A673 (cell line): ENCODE results near the gene ARHGEF19. TPM values are rescaled to one million over a fixed set of nuclear protein-coding genes. Genes with fewer than 3 reads are reported as not detected.

Source experiments
- BruUV-seq: library from RNA; stranded (reverse); fragments of 400-500 nt; replicated peaks from 2 replicates; lab custom pipeline; 2021; lab: Mats Ljungman, UMichigan
- CTCF ChIA-PET: fragments of 300-600 bp; sonication (Branson Sonifier 250); formaldehyde crosslinking; loops from one replicate; lab custom pipeline; 2022; ENCODE audit warnings: antibody characterized with exemption; lab: Charles Lee
- POLR2A ChIA-PET: fragments of 300-600 bp; sonication (Branson Sonifier 250); formaldehyde crosslinking; loops from one replicate; lab custom pipeline; 2022; ENCODE audit warnings: antibody characterized with exemption; ENCODE audit not compliant: low non-redundant PET; lab: Charles Lee
- DNase-seq: peaks from one replicate; pipeline ENCODE4 v3.0.0-alpha.2; 2015; ENCODE audit warnings: low spot score
- H3K27ac ChIP-seq: fragments of 200-600 bp; sonication (generic); 2 replicates; pipeline ENCODE4 v1.5.1; 2016; ENCODE audit warnings: mixed run types, low read depth, mild to moderate bottlenecking, mixed read lengths, antibody characterized with exemption, low read length; ENCODE audit not compliant: poor library complexity, severe bottlenecking
- H3K27me3 ChIP-seq: fragments of 200-600 bp; sonication (generic); replicated peaks from 2 replicates; pipeline ENCODE4 v1.6.1; 2017; ENCODE audit warnings: mixed run types, low read depth, mild to moderate bottlenecking, mixed read lengths, antibody characterized with exemption, low read length; ENCODE audit not compliant: insufficient read depth, poor library complexity
- H3K36me3 ChIP-seq: fragments of 200-600 bp; sonication (generic); 2 replicates; pipeline ENCODE4 v1.6.1; 2016; ENCODE audit warnings: mixed run types, mild to moderate bottlenecking, mixed read lengths, antibody characterized with exemption, low read length; ENCODE audit not compliant: insufficient read depth, poor library complexity, severe bottlenecking
- H3K4me1 ChIP-seq: fragments of 200-600 bp; sonication (generic); 2 replicates; pipeline ENCODE4 v1.6.1; 2017; ENCODE audit warnings: mixed run types, mild to moderate bottlenecking, mixed read lengths, antibody characterized with exemption, low read length; ENCODE audit not compliant: insufficient read depth, poor library complexity, severe bottlenecking
- H3K4me3 ChIP-seq: fragments of 200-600 bp; sonication (generic); 2 replicates; pipeline ENCODE4 v1.5.1; 2016; ENCODE audit warnings: low read depth, mixed run types, mild to moderate bottlenecking, mixed read lengths, low read length; ENCODE audit not compliant: poor library complexity, severe bottlenecking
- H3K9me3 ChIP-seq: fragments of 200-600 bp; sonication (generic); 2 replicates; pipeline ENCODE4 v1.6.1; 2016; ENCODE audit warnings: mixed run types, low read depth, mild to moderate bottlenecking, mixed read lengths, antibody characterized with exemption, low read length; ENCODE audit not compliant: poor library complexity, severe bottlenecking
- CTCF ChIP-seq: fragments of 300-800, 200-600 bp; sonication (generic); conservative IDR thresholded peaks from 2 replicates; pipeline ENCODE4 v1.5.1; 2017; ENCODE audit warnings: low read depth, mild to moderate bottlenecking, antibody characterized with exemption, low read length, moderate library complexity, mixed read lengths
- EZH2 ChIP-seq: fragments of 200-600 bp; sonication (generic); IDR thresholded peaks from 2 replicates; pipeline ENCODE4 v1.6.1; 2017; ENCODE audit warnings: borderline replicate concordance, low read depth, mild to moderate bottlenecking, mixed read lengths, antibody characterized with exemption, low read length; ENCODE audit not compliant: poor library complexity, severe bottlenecking
- intact Hi-C: fragments of 100-400 bp; cut with micrococcal nuclease; formaldehyde crosslinking; loops from one replicate; pipeline ENCODE4 v1.10.0; 2022; ENCODE audit not compliant: unreplicated experiment
- total RNA-seq: library from RNA; stranded (reverse); gene quantifications from 2 replicates; pipeline ENCODE4 v1.2.3, GENCODE V29; 2021

Gene ARHGEF19
- total RNA-seq, 1 experiment from 2014 or later: 5.2 TPM

- POLR2A ChIA-PET: no interaction called here
These were observed 41.9 kb upstream of the ARHGEF19 start for GRCh38 chr1:16254263-16254928.

GRCh38 chr1:16253332-16253922 lies 41.0 kb upstream of the ARHGEF19 start:
- H3K27ac ChIP-seq: no peak overlapping the region
- DNase-seq: no peak
- ChIA-PET CTCF (no interaction called here), POLR2A (no interaction called here)
- BruUV-seq: no TSS peak
- H3K27me3 ChIP-seq: no peaks in the 10 kb centered on the region
- TF ChIP-seq EZH2 (no peak), CTCF (no peak)
- intact Hi-C loops: no loop called here
- H3K36me3 ChIP-seq: peaks cover 19% of the 10 kb centered on the region
- peaks cover 30% of the 10 kb centered on the region for H3K4me1 ChIP-seq
- H3K4me3 ChIP-seq: no peak overlapping the region
- no peaks in the 10 kb centered on the region for H3K9me3 ChIP-seq

More at GRCh38 chr1:16254263-16254928, 41.9 kb upstream of the ARHGEF19 start:
- TF ChIP-seq EZH2 (no peak), CTCF (no peak)
- BruUV-seq: no TSS peak
- Histone ChIP-seq H3K4me3 (no peak overlapping the region), H3K36me3 (peaks cover 19% of the 10 kb centered on the region), H3K9me3 (no peaks in the 10 kb centered on the region), H3K27ac (no peak overlapping the region), H3K4me1 (peaks cover 21% of the 10 kb centered on the region), H3K27me3 (no peaks in the 10 kb centered on the region)
- no peak for DNase-seq
- intact Hi-C loops: no loop called here
- CTCF ChIA-PET: no interaction called here

GRCh38 chr1:16252912-16253311 lies 40.5 kb upstream of the ARHGEF19 start:
- DNase-seq: no peak
- no peaks in the 10 kb centered on the region for H3K27me3 ChIP-seq
- no TSS peak for BruUV-seq
- H3K4me1 ChIP-seq: peaks cover 35% of the 10 kb centered on the region
- CTCF ChIA-PET: no interaction called here
- no peak overlapping the region for H3K27ac ChIP-seq
- no peak overlapping the region for H3K4me3 ChIP-seq
- no peaks in the 10 kb centered on the region for H3K9me3 ChIP-seq
- TF ChIP-seq EZH2 (no peak), CTCF (no peak)
- intact Hi-C loops: no loop called here
- peaks cover 19% of the 10 kb centered on the region for H3K36me3 ChIP-seq
- POLR2A ChIA-PET: no interaction called here
